HepG2 (cell line): ENCODE data around the gene TBCD.

Experiments used
- ARHGAP35 ChIP-seq: sonication (generic); formaldehyde crosslinking; IDR thresholded peaks from 2 replicates; pipeline ENCODE4 v1.9.0; 2022; ENCODE audit warnings: mild to moderate bottlenecking, inconsistent platforms, moderate library complexity, missing genetic modification reagents, borderline replicate concordance
- CHD4 ChIP-seq: fragments of 200-600 bp; sonication (generic); IDR thresholded peaks from 2 replicates; pipeline ENCODE4 v1.7.0; 2017; ENCODE audit warnings: mild to moderate bottlenecking, low read length, borderline replicate concordance
- CTCF ChIP-seq: sonication (generic); formaldehyde crosslinking; IDR thresholded peaks from 2 replicates; pipeline ENCODE4 v1.5.0; 2020; ENCODE audit warnings: mild to moderate bottlenecking, missing genetic modification reagents, moderate library complexity
- NFRKB ChIP-seq: fragments of 450-650 bp; IDR thresholded peaks from 2 replicates; pipeline ENCODE4 v1.6.1; 2017
- SMC3 ChIP-seq: IDR thresholded peaks from 2 replicates; pipeline ENCODE4 v1.6.1; 2011; ENCODE audit warnings: low read length, improper control_type of control experiment
- ZNF619 ChIP-seq: sonication (generic); formaldehyde crosslinking; IDR thresholded peaks from 2 replicates; pipeline ENCODE4 v1.4.0; 2020; ENCODE audit warnings: mild to moderate bottlenecking, missing genetic modification reagents
- ZSCAN20 ChIP-seq: sonication (generic); formaldehyde crosslinking; IDR thresholded peaks from 2 replicates; pipeline ENCODE4 v1.4.0; 2020; ENCODE audit warnings: missing genetic modification reagents, mild to moderate bottlenecking, borderline replicate concordance
- ZSCAN22 ChIP-seq: sonication (generic); formaldehyde crosslinking; IDR thresholded peaks from 2 replicates; pipeline ENCODE4 v1.4.0; 2020; ENCODE audit warnings: mild to moderate bottlenecking, missing genetic modification reagents
- TF ChIP-seq, protein P1 (sequence below): sonication (generic); formaldehyde crosslinking; IDR thresholded peaks from 2 replicates; pipeline ENCODE4 v1.4.0; 2020; ENCODE audit warnings: missing genetic modification reagents

DNA sequence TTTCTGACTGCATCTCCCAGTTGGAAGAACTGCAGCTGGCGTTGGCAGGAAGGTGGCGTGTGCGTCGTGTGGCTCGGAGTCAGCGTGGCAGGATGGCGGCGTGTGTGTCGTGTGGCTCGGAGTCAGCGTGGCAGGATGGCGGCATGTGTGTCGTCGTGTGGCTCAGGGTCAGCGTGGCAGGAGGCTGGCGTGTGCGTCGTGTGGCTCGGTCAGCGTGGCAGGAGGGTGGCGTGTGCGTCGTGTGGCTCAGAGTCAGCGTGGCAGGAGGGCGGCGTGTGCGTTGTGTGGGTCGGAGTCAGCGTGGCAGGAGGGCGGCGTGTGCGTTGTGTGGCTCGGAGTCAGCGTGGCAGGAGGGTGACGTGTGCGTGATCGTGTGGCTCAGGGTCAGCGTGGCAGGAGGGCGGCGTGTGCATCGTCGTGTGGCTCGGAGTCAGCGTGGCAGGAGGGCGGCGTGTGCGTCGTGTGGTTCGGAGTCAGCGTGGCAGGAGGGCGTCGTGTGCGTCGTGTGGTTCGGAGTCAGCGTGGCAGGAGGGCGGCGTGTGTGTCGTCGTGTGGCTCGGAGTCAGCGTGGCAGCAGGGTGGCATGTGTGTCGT is 49.6 kb downstream of the TBCD start:
- no peak for TF ChIP-seq ARHGAP35 (CRISPR knock-in tag)
- TF ChIP-seq NFRKB, result no peak
- TF ChIP-seq, protein P1, sequence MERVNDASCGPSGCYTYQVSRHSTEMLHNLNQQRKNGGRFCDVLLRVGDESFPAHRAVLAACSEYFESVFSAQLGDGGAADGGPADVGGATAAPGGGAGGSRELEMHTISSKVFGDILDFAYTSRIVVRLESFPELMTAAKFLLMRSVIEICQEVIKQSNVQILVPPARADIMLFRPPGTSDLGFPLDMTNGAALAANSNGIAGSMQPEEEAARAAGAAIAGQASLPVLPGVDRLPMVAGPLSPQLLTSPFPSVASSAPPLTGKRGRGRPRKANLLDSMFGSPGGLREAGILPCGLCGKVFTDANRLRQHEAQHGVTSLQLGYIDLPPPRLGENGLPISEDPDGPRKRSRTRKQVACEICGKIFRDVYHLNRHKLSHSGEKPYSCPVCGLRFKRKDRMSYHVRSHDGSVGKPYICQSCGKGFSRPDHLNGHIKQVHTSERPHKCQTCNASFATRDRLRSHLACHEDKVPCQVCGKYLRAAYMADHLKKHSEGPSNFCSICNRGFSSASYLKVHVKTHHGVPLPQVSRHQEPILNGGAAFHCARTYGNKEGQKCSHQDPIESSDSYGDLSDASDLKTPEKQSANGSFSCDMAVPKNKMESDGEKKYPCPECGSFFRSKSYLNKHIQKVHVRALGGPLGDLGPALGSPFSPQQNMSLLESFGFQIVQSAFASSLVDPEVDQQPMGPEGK (CRISPR knock-in tag), result no peak
- TF ChIP-seq SMC3, result no peak
- no peak for TF ChIP-seq ZSCAN22 (CRISPR knock-in tag)
- no peak for TF ChIP-seq CHD4
- TF ChIP-seq CTCF (CRISPR knock-in tag), result no peak
- TF ChIP-seq ZNF619 (CRISPR knock-in tag), result no peak
- no peak for TF ChIP-seq ZSCAN20 (CRISPR knock-in tag)
